8988T (cell line): ENCODE data around the gene CBR3.

ENCODE experiments used
- DNase-seq: peaks from one replicate; pipeline ENCODE4 v3.0.0; 2011

The CBR3 gene

DNA sequence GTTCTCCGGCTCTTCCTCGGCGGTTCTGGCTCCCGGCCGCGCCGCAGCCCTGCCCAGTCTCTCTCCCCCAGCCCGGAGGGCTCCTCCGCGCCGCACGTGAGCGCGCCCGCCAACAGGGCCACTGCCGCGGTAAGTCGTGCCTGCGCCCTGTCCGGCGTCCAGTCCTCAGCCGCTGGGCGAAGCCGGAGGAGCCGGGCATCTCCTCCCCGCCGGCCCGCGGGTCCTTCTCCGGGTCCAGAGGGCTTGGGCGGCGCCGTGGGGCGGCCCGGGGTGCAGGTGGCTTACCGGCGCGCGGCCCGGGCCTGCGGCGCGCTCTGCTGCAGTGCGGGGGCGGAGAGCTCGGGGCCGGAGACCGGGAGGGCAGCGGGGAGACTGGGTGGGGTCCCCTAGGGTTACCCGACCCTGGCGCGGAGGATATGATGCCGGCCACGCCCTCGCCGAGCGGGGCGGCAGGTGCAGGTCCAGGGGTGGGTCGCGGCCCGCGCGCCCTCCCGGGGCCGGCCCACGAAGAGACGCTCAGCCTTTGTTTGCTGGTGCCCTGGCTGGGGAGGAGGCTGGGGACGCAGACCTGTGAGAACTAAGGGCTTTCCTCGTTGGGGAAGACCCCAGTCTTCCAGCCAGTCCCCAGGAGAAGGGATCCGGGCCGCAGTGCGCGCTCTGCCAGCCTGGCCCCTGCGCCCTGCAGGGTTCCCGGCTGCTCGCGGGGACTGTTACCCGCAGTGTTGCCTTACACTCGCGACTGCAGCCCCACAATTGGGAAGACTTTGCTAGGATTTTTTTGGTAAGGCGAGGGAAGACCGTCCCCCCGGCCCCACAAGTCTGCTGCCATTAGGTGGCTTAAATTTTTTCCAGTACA, 22.2 kb downstream of the CBR3 start, which contains the start of gene DOP1B:
Gene DOP1B, plus strand, starts transcription at position 10 of the 856 bp plus-strand sequence. CDS start 7,910 bp downstream, outside the sequence.
- DNase-seq = peak; percentile 26

DNA sequence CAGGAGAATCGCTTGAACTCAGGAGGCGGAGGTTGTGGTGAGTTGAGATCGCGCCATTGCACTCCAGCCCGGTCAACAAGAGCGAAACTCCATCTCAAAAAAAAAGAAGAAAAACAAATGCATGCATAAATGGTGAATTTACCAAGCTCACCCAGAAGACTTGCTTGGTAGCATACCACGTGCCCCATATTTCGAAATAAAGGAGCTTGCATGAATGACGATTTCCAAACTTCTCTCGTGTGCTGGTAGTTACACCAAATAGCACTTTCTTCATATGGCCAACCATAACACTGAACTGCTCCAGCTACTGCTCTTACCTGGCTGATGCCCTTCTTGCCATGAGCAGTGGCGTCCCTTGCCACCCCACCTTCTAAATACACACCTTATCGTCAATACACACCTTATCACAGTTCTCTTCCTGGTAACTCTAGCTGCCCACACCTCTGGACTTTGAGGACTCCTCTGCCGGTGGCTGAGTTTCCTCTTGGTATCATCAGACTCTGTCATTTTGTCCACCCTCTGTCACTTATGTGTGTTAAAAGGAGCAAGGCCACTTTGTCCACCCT, 24.6 kb downstream of the CBR3 start:
- no peak for DNase-seq

DNA sequence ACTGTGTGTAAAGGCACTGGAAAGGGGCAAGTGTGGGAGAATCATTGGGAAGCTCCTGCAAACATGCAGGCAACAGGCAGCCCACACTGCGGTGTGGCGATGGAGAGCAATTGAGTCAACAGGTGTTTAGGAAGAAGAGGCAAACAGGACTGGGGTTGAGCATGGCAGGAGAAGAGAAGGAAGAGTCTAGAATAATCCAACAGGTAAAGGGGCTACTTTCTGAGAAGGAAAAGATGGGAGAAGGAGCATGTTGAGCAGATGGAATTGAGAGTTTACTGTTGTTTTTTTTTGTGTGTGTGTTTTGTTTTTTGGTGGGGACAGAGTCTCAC, 25.9 kb downstream of the CBR3 start:
- DNase-seq = no peak

DNA sequence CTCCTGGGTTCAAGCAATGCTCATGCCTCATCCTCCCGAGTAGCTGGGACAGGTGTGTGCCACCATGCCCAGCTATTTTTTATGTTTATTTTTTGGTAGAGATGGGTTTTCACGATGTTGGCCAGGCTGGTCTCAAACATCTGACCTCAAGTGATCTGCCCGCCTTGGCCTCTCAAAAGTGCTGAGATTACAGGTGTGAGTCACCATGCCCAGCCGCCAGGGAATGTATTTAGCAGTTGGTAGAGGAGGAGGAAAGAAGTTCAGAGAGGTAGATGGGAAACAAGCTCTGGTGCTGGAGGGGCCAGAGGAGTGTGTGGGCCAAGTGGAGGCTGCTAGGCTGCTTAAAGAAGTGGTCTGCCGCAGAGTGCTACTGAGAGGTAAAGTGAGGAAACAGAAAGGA, 27.8 kb downstream of the CBR3 start:
- DNase-seq = no peak

DNA sequence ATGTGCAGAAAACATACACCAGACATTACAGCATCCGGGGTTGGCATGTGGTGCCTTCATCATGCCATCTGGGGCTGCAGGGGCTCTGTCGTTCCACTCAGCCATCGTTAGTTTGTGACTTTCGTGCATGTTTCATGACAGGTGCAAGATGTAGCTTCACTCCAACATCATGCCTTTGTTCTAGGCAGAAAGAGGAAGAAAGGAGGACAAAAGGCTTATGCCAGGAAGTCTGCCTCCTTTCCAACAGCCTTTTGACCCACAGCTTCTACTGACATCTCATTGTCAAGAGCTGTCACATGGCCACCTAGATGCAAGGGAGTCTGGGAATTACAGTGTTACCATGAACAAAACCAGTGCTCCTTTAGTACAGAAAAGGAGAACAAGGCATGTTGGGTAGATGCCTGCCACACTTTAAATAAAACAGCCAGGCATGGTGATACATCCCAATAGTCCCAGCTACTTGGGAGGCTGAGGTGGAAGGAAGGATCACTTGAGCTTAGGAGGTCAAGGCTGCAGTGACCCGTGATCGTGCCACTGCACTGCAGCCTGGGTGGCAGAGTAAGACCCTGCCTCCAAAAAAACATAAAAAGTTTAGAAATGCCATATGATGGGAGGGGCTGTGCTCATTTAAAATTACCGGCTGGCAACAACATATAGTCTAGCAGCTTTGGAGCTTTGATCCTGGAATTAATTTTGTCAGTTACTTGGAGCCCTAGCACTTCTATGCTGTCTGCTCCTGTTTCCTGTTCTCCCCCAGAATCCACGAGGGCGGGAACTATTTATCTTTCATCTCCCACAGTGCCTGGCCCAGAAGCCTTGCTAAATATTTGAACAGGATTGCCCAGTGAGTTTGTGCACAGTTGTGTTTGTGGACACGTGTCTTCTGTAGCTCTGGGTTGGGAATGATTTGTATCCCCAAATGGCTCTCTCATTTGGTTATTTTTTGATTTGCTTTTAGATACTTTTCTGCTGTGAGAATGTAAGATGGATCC, 29.2 kb downstream of the CBR3 start:
- DNase-seq = no peak

DNA sequence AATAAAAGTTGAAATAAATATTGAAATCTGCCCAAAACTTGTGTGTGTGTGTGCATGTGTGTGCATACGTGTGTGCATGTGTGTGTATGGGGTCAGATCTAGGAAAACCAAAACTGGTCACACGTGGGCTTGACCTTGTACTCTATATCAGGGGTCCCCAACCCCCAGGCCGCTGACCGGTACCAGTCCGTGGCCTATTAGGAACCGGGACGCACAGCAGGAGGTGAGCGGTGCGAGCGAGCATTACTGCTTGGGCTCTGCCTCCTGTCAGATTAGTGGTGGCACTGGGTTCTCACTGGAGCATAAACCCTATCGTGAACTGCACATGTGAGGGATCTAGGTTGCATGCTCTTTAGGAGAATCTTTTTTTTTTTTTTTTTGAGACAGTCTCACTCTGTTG, 30.5 kb downstream of the CBR3 start:
- no peak for DNase-seq

DNA sequence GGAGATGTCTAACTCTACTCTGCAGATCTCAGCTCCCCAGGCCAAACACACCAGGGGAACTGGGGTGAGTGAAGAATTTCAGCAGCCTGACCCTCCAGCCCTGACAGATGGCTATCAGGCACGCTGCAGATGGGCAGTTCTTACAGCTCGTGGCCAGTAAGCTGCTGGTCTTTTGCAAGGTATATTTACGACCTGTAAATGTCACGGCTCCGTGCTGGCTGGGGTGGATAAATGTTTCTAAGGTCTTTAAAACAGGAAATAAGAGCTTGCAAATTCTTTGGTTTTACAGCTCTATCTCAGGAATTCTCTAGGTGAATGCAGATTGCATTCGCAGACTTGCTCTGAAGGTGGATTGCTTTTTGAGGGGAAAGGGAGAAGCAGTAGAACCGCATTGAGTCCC, 31.8 kb downstream of the CBR3 start:
- no peak for DNase-seq

DNA sequence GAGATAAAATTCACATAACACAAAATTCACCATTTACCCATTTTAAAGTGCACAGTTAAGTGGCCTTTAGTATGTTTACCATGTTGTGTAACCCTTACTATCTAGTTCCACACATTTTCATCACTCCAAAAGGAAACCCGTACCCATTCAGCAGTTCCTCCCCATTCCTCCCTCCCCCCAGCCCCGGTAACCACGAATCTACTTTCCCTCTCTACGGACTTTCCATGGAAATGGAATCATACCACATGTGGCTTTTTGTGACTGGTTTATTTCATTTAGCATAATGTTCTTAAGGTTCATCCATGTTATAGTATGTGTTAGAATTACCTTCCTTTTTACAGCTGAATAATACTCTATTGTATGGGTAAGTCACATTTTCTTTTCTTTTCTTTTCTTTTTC, 32.7 kb downstream of the CBR3 start:
- DNase-seq = no peak

DNA sequence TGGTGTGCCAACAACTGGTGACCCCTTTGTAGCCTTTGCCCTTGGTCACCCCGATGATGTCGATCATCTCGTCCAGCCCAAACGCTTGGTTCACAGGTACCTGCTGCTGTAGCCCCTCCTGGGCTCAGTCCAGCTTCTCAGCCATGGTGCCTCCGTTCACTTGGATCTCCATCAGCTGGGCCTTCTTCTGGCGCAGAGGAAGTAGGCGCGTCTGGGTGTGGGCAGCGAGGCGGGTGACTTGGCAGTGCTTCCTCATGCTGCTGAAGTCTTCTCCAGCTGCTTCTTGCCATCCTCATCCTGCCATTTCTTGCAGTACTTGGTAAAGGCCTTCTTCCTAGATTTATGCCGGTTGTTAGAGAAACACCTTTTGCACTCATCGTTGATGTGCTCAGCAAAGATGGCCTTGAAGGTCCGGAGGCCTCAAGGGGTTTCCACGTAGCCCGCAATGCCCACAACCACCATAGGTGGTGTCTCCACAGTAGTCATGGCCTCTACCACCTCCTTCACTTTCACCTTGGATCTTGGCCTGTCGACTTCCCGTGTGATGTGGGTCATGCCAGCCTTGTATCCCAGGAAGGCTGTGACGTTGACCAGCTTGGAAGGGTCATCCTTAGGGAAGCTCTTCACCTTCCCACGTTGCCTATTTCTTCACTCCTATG, 34.7 kb downstream of the CBR3 start:
- DNase-seq = no peak

DNA sequence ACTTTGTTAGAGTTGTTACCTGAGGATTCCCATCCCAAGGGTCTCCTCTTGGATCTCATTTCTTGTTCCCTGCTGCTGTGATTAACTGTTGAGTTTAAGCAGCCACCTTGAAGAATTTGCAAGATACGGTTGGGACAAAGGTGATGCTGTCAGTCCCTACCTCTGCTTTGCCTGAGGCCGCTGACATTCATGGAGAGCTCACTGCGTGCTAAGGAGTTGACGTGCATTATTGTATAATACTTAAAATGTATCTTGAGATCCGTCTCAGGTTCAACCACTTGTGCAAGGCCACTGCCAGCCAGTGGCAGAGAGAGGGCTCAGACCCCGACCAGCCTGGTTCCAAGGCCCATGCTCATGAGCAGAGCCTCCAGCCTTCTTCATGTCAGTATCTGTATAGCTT, 35.9 kb downstream of the CBR3 start:
- no peak for DNase-seq

DNA sequence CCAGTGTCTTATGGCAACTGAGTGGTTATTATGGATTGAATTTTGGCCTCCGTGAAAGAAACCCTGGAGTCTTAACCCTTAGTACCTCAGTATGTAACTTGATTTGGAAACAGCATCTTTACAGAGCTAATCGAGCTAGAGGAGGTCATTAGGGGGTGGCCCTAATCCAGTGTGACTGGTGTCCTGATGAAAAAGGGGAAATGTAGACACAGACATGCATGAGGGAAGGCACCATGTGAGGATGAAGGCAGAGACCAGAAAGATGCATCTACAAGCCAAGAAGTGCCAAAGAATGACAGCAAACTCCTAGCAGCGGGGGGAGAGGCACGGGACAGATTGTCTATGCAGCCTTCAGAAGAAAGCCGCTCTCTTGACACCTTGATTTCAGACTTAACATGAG, 36.5 kb downstream of the CBR3 start:
- DNase-seq = no peak

DNA sequence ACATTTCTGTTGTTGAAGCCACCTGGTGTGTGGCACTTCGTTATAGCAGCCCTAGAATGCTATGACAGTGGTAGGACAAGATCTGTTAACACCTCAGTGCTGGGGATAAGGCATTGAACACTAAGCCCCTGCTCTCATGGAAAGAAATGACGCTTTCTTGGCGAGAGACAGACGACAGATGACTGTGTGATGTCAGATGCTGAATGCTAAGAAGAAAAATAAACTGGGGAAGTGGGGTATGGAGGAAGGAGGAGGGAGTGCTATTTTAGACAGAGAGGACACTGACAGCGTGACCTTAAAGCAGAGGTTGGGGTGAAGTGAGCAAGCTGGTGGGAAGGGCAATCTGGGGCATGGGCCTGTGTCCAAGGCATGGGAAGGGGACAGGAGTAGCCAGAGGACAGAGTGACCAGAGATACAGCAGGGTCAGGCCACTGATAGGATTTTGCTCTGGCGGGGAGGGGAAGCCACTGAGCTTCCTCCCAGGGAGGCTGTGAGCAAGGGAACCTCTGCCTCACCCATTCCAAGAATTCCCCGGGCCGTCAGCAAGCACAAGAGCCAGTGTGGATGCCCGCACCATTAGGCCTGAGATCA, 37.0 kb downstream of the CBR3 start:
- no peak for DNase-seq

DNA sequence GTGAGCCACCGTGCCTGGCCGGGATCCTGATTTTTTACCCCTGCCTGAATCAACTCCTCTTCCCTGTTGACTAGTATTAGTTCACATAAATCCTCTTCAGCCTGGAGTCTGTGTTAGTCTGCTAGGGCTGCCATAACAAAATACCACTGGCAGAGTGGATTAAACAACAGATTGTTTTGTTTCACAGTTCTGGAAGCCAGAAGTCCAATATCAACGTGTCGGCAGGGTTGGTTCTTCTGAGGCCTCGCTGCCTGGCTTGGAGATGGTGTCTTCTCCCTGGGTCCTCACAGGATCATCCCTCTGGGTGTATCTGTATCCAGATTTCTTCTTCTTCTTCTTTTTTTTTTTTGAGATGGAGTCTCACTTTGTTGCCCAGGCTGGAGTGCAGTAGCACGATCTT, 39.9 kb downstream of the CBR3 start:
- no peak for DNase-seq

DNA sequence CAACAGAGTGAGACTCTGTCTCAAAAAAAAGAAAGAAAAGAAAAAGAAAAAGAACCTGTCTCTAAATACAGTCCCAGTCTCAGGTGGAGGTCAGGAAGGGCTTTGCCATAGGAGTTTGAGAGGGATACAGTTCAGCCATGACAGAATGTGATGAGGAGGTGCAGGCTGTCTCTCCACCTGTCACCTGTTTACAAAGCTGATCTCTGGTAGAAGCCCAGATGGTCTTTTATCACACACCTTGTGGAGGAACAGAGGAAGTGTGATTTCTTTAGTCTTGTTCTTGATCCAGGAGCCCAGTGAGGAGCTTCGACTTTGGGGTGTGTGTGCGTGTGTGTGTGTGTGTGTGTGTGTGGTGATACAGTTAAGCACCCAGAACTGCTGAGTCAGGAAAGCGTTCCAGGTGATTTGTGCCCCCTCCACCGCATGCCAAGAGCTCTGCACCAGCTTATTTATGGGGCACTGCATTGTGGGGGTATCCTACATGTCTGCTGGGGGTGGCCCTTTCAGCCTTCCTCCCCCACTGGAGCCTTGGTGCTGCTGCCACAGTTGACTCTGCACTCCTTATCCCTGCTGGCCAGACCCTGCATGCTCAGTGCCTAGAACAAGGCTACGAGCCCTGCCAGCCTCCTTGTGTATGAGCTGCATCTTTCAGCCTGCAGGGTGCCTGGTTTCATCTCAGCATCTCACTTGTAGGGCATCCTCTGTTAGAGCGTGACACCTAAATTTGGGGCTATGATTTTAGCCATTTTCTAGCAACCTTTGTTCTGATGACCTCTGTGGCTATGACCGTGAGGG, 41.1 kb downstream of the CBR3 start:
- no peak for DNase-seq

DNA sequence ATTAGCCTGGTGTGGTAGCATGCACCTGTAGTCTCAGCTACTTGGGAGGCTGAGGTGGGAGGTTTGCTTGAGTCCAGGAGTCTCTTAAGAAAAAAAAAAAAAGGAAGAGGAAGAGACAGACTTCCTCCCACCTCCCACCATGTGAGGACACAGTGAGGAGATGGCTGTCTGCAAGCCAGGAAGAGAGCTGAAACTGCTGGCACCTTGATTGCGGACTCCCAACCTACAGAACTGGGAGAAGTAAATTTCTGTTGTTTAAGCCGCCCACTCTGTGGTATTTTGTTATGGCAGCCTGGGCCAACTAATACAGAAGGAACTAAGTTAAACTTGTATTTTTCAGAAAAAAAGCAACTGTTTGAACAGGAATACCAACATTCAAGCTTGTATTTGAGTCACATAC, 43.5 kb downstream of the CBR3 start:
- no peak for DNase-seq

DNA sequence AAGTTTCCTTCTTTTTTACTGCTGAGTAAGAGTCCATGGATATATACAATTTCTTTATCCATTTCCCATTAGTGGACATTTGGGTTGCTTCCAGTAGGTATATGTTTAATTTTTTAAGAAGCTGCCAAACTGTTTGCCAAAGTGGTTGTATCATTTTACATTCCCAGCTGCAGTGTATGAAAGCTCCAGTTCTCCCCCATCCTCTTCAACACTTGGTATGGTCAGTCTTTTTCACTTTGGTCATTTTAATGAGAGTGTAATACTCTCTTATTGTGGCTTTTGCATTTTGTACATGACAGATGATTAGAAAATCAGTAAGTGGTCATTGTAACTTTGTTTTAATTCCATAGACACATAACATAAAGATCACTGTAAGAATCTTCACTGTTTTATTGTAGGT, 44.3 kb downstream of the CBR3 start:
- no peak for DNase-seq

DNA sequence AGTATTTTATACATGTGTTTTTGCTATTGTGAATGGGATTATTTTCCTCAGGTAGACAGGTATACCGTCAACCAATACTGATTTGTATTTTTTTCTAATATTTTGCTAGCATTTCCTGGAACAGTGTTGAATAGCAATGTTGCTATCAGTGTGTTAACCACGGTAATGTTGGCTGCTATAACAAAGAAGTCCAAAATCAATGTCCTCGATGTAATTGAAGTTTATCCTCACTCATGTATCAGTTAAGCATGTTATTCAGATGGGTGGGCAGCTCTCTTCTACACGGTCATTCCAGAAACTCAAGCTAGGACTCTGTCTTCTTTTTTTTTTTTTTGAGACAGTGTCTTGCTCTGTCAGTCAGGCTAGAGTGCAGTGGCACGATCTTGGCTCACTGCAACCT, 46.1 kb downstream of the CBR3 start:
- no peak for DNase-seq

DNA sequence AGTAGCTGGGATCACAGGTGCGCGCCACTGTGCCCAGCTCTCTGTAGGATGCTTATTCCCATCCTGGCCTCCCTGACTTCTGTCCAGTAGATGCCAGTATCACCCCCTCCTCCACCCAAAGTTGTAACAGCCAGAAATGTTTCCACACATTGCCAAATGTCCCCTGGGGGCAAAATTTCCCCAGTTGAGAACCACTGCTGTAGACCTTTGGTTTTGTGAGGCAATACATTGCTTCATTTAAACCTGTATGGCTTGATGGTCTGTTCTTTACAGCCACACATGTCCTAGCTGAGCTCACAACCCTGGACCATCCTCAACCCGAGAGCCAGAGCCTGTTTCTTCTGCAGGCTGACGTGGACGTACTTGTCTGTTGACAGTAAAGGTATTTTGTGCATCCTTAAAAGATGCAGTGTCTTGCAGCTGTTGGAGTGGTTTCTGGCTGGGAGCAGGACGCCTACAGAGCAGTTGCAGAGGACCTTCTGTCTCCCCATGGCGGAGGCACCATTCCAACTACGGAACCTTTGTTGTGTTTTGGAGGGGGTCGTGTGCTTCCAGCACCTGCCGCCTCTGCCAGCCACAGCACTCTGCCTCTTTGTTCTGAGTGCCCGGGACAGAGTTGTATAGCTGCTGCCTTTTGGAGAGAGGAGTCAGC, 48.4 kb downstream of the CBR3 start:
- no peak for DNase-seq

DNA sequence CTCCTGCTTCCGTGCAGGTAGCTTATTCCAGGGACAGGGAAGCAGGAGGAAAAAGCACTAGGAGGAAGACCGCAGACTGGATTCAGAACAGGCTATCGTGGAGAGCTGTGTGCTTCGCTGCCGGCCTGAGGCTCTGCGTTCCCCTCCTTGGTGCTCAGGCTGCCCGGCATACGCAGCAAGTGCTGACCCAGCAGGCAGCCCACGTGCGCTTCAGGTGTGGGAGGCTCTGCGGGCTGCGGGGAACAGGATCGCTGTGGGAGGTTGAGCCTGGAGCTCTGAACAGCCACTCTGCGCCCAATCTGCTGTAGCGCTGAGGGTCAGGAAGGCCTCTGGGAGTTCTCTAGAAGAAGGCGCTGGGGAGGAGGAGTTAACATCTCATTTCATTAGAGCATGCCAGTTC, 49.7 kb downstream of the CBR3 start:
- DNase-seq = no peak

DNA sequence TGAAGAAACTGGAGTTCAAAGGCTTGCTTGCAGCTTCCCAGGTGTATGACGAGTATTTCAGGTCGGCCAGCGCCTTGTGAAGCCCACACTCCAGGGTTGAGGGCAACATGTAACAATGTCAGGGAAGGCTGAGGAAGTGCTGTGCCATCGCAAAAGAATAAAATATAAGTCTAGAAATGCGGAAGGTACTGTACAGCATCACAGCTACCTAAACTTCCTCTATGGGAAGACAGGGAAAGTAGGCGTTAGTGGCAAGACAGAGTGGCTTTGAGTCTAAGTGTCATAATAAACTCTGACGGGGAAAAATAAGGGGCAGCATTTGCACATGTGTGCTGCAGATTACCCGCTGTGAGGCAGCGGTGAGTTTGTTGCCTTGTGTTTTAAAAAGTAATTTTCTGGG, 50.6 kb downstream of the CBR3 start:
- DNase-seq = no peak

DNA sequence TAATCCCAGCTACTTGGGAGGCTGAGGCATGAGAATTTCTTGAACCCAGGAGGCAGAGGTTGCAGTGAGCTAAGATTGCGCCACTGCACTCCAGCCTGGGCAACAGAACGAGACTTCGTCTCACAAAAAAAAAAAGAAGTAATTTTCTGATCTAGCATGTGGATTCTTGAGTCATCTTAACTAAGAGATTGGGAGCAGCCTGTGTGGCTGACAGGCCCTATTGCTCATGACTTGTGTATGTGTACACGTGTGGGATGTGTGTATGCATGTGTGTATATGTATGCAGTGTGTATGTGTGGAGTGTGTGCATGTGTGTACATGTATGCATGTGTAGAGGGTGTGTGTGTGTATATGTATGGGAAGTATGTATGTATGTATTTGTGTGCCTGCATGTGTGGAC, 51.2 kb downstream of the CBR3 start:
- DNase-seq = no peak
